Testis (tissue), 2 donors: Measurements from ENCODE around the gene IREB2.

Source experiments
- POLR2A ChIP-seq: fragments of 450-650 bp; IDR thresholded peaks from one replicate; pipeline ENCODE4 v1.6.1; 2017; ENCODE audit warnings: antibody characterized with exemption, mild to moderate bottlenecking, moderate library complexity
- TF ChIP-seq, protein P1 (sequence below), 3 experiments: fragments of 450-650 bp in 2 of 3; fragments of 200-600 bp in 1 of 3; sonication (generic) in 1 of 3; IDR thresholded peaks; one replicate each; pipeline ENCODE4 v1.5.1; 2016 to 2019; ENCODE audit warnings: antibody characterized with exemption in 3 of 3, mild to moderate bottlenecking in 2 of 3, moderate library complexity in 1 of 3

DNA sequence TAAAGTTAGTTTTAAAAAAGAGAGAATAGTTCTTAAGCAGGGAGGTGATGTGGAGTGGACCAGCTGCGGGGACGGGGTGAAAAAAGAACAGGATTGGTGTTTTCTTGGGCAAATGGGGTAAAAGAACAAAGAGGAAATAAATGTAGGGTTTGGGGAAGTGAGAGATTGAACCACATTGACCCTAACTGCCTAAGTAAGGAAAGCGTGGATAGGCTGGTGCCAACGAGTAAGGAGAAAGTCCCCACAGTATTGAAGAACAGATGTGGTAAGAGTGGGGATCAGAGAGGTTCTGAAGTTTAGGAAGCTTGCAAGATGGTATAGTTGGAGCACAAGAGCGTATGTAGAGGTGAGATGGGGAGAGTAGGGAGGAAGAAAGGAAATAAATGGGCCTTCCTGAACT is 17.0 kb downstream of the IREB2 start:
- TF ChIP-seq POLR2A: no peak
- TF ChIP-seq, protein P1, sequence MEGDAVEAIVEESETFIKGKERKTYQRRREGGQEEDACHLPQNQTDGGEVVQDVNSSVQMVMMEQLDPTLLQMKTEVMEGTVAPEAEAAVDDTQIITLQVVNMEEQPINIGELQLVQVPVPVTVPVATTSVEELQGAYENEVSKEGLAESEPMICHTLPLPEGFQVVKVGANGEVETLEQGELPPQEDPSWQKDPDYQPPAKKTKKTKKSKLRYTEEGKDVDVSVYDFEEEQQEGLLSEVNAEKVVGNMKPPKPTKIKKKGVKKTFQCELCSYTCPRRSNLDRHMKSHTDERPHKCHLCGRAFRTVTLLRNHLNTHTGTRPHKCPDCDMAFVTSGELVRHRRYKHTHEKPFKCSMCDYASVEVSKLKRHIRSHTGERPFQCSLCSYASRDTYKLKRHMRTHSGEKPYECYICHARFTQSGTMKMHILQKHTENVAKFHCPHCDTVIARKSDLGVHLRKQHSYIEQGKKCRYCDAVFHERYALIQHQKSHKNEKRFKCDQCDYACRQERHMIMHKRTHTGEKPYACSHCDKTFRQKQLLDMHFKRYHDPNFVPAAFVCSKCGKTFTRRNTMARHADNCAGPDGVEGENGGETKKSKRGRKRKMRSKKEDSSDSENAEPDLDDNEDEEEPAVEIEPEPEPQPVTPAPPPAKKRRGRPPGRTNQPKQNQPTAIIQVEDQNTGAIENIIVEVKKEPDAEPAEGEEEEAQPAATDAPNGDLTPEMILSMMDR (IDR thresholded peaks at IDR 0.05): no peak
